SK-N-SH (cell line): ENCODE results near the gene USH1C. TPM values are rescaled to one million over a fixed set of nuclear protein-coding genes. Genes with fewer than 3 reads are reported as not detected.

ENCODE experiments used
- CTCF ChIA-PET: fragments of 300-600, 350-600 bp; formaldehyde crosslinking; extraction: SDS; loops from one replicate; lab custom pipeline; 2021; lab: Yijun Ruan, JAX
- POLR2A ChIA-PET: fragments of 350-600 bp; sonication (Branson Sonifier 250); formaldehyde crosslinking; extraction: SDS; loops from one replicate; lab custom pipeline; 2020; ENCODE audit warnings: antibody characterized with exemption, inconsistent platforms; lab: Yijun Ruan, JAX
- DNase-seq: peaks from one replicate; pipeline ENCODE4 v3.0.0; 2012
- H2AFZ ChIP-seq: fragments of 200-600 bp; sonication (generic); 2 replicates; pipeline ENCODE4 v1.8.1; 2016; ENCODE audit warnings: antibody characterized with exemption, mild to moderate bottlenecking, low read depth
- H3F3A ChIP-seq: fragments of 200-600 bp; sonication (generic); replicated peaks from 2 replicates; pipeline ENCODE3; 2016; ENCODE audit warnings: antibody characterized with exemption, mild to moderate bottlenecking; ENCODE audit not compliant: insufficient read depth
- H3K27ac ChIP-seq, 2 experiments: fragments of 200-500 bp in 1 of 2; fragments of 200-600 bp in 1 of 2; sonication (Bioruptor generic) in 1 of 2; sonication (generic), shearing (Covaris generic) in 1 of 2; 2 replicates each; pipeline versions ENCODE4 v1.5.1 to v1.6.1; 2014 to 2016; ENCODE audit warnings: low read depth in 2 of 2, inconsistent platforms in 1 of 2, low read length in 1 of 2, mild to moderate bottlenecking in 1 of 2, mixed read lengths in 1 of 2
- H3K27me3 ChIP-seq: fragments of 200-600 bp; sonication (generic), shearing (Covaris generic); 2 replicates; pipeline ENCODE4 v1.6.1; 2016; ENCODE audit warnings: mixed run types; ENCODE audit not compliant: insufficient read depth
- H3K36me3 ChIP-seq, 2 experiments: fragments of 200-500 bp in 1 of 2; fragments of 200-600 bp in 1 of 2; sonication (Bioruptor generic) in 1 of 2; sonication (generic) in 1 of 2; replicated peaks in 1 of 2; 2 replicates each; pipeline versions ENCODE3 to v1.5.1; 2014 to 2016; ENCODE audit warnings: low read length in 1 of 2, mild to moderate bottlenecking in 1 of 2; ENCODE audit not compliant: insufficient read depth in 2 of 2, control insufficient read depth in 1 of 2
- H3K4me1 ChIP-seq, 2 experiments: fragments of 200-500 bp in 1 of 2; fragments of 200-600 bp in 1 of 2; sonication (Bioruptor generic) in 1 of 2; sonication (generic), shearing (Covaris generic) in 1 of 2; 2 replicates each; pipeline versions ENCODE4 v1.5.1 to v1.6.1; 2014 to 2016; ENCODE audit warnings: low read depth in 1 of 2, low read length in 1 of 2, mixed run types in 1 of 2; ENCODE audit not compliant: insufficient read depth in 2 of 2, control insufficient read depth in 1 of 2
- H3K4me2 ChIP-seq: fragments of 200-600 bp; sonication (generic), shearing (Covaris generic); 2 replicates; pipeline ENCODE4 v1.6.1; 2017; ENCODE audit warnings: mixed run types
- H3K4me3 ChIP-seq, 2 experiments: fragments of 200-500 bp in 1 of 2; fragments of 200-600 bp in 1 of 2; sonication (Bioruptor generic) in 1 of 2; sonication (generic), shearing (Covaris generic) in 1 of 2; 2 replicates each; pipeline versions ENCODE4 v1.5.1 to v1.8.1; 2014 to 2016; ENCODE audit warnings: low read depth in 2 of 2, inconsistent platforms in 1 of 2, low read length in 1 of 2, mild to moderate bottlenecking in 1 of 2, mixed read lengths in 1 of 2, moderate library complexity in 1 of 2
- H3K79me2 ChIP-seq: fragments of 200-600 bp; sonication (generic); 2 replicates; pipeline ENCODE4 v1.8.1; 2017; ENCODE audit warnings: mild to moderate bottlenecking; ENCODE audit not compliant: insufficient read depth
- H3K9ac ChIP-seq: fragments of 200-600 bp; sonication (generic); 2 replicates; pipeline ENCODE4 v1.6.1; 2017; ENCODE audit warnings: mixed run types
- H3K9me2 ChIP-seq: fragments of 200-600 bp; sonication (generic); 2 replicates; pipeline ENCODE4 v1.6.1; 2017; ENCODE audit warnings: mixed run types
- H3K9me3 ChIP-seq: fragments of 200-600 bp; sonication (generic); 2 replicates; pipeline ENCODE4 v1.6.1; 2017; ENCODE audit warnings: mixed run types, mild to moderate bottlenecking, moderate library complexity
- H4K20me1 ChIP-seq: fragments of 200-600 bp; sonication (generic); 2 replicates; pipeline ENCODE4 v1.6.1; 2017; ENCODE audit warnings: mild to moderate bottlenecking, mixed run types; ENCODE audit not compliant: insufficient read depth
- EZH2phosphoT487 ChIP-seq: fragments of 200-600 bp; sonication (generic); IDR thresholded peaks from 2 replicates; pipeline ENCODE4 v1.6.1; 2017; ENCODE audit warnings: low read depth, mixed run types, mild to moderate bottlenecking, antibody characterized with exemption, moderate library complexity, borderline replicate concordance
- FOSL2 ChIP-seq: IDR thresholded peaks from 2 replicates; pipeline ENCODE4 v1.4.0; 2012; ENCODE audit warnings: low read depth, mild to moderate bottlenecking, moderate library complexity, borderline replicate concordance
- GABPA ChIP-seq: IDR thresholded peaks from 2 replicates; pipeline ENCODE4 v1.4.0; 2012; ENCODE audit warnings: low read depth, mild to moderate bottlenecking
- GATA2 ChIP-seq: sonication (generic); formaldehyde crosslinking; IDR thresholded peaks from 2 replicates; pipeline ENCODE4 v1.5.0; 2020; ENCODE audit warnings: mild to moderate bottlenecking, missing genetic modification reagents
- JUND ChIP-seq: IDR thresholded peaks from 2 replicates; pipeline ENCODE4 v1.4.0; 2012
- MAX ChIP-seq: IDR thresholded peaks from 2 replicates; pipeline ENCODE4 v1.4.0; 2012; ENCODE audit warnings: low read depth
- NFIC ChIP-seq: IDR thresholded peaks from 2 replicates; pipeline ENCODE4 v1.4.0; 2012; ENCODE audit warnings: borderline replicate concordance
- NRF1 ChIP-seq: IDR thresholded peaks from 2 replicates; pipeline ENCODE4 v1.6.1; 2012; ENCODE audit warnings: low read depth, mild to moderate bottlenecking, low read length
- RAD21 ChIP-seq: IDR thresholded peaks from 2 replicates; pipeline ENCODE4 v1.6.1; 2012; ENCODE audit warnings: mild to moderate bottlenecking, low read length
- REST ChIP-seq: IDR thresholded peaks from 2 replicates; pipeline ENCODE4 v1.6.1; 2012; ENCODE audit warnings: mild to moderate bottlenecking, low read depth, low read length, moderate library complexity
- RFX5 ChIP-seq: IDR thresholded peaks from 2 replicates; pipeline ENCODE4 v1.6.1; 2012; ENCODE audit warnings: mild to moderate bottlenecking, improper control_type of control experiment, low read length
- TAF1 ChIP-seq: IDR thresholded peaks from 2 replicates; pipeline ENCODE4 v1.6.1; 2012; ENCODE audit warnings: low read depth, mild to moderate bottlenecking, low read length, moderate library complexity, borderline replicate concordance
- USF1 ChIP-seq: IDR thresholded peaks from 2 replicates; pipeline ENCODE4 v1.4.0; 2012; ENCODE audit warnings: low read depth, borderline replicate concordance
- WGBS: methylation state at CpG from one replicate; pipeline ENCODE4 v1.1.6; 2017; ENCODE audit warnings: low lambda C conversion rate; 5-methylcytosine and 5-hydroxymethylcytosine counted together
- polyA plus RNA-seq, 3 experiments: library from polyadenylated mRNA; depleted of rRNA; stranded (reverse); fragments of >200 nt; gene quantifications; 2 replicates each; pipeline ENCODE4 v1.2.3, GENCODE V29; 2012

Gene USH1C
- polyA plus RNA-seq, 1 of the 3 experiments (the other 2 are of a cell fraction) = not detected

- Histone ChIP-seq H3K4me1 (peaks cover 0 to 24% of the 10 kb centered on the region in 2 experiments; a peak in 1 of 4 replicates), H3K36me3 (no peaks in the 10 kb centered on the region), H2AFZ (no peak within 1 kb of the TSS), H3K27me3 (peaks cover 30% of the 10 kb centered on the region), H3K9me2 (no peaks in the 10 kb centered on the region), H3F3A (no peaks in the 10 kb centered on the region), H3K9ac (no peak within 1 kb of the TSS), H4K20me1 (no peaks in the 10 kb centered on the region), H3K79me2 (no peaks in the 10 kb centered on the region), H3K27ac (no peak within 1 kb of the TSS; a peak in 1 of 4 replicates), H3K9me3 (no peaks in the 10 kb centered on the region), H3K4me3 (peak within 1 kb of the TSS in 1 of 2 experiments; percentile 51; a peak in 2 of 4 replicates), H3K4me2 (0 out of 2 replicates have a peak within 1 kb of the TSS, but pooled peaks have one; percentile 24)
- 9% methylated on average over 20 of the region's 80 CpGs for WGBS
- peak; percentile 83 for DNase-seq
- CTCF ChIA-PET = interaction anchor here (0.8 to 3.3 kb wide), 6 partner anchors 28 to 93 kb away, joined by 3 to 14 read pairs (median 9); partner anchors contain the start of gene KCNJ11
- TF ChIP-seq JUND = no peak
- TF ChIP-seq EZH2phosphoT487 = no peak
- no peak for TF ChIP-seq RFX5
- TF ChIP-seq NFIC = no peak
- no peak for TF ChIP-seq GATA2
- TF ChIP-seq MAX = no peak
- no peak for TF ChIP-seq USF1
- TF ChIP-seq REST = no peak
- no peak for TF ChIP-seq TAF1
- no peak for TF ChIP-seq NRF1
- no peak for TF ChIP-seq RAD21
- TF ChIP-seq FOSL2 = no peak
- TF ChIP-seq GABPA = no peak
- POLR2A ChIA-PET = interaction anchor here (0.6 to 1.1 kb wide), 2 partner anchors 122 to 257 kb away, joined by 3 read pairs; no protein-coding TSS in a partner anchor
These were observed 67.7 kb downstream of the USH1C start, which contains the start of gene ABCC8 for GRCh38 chr11:17476317-17477083. Gene ABCC8 (minus strand): TSS chr11:17476845. CDS start chr11:17476776, 69 bp downstream.
